Putamen (tissue), 1 donor: Measurements from ENCODE around the gene NEMP1.
"Not testable (repeated sequence)": the region's sequence is repeated elsewhere in the genome, so short reads cannot be mapped to it uniquely, and the experiment has no call there.

Experiments
- DNase-seq: peaks from one replicate; pipeline ENCODE4 v3.0.0-alpha.2; 2016; ENCODE audit warnings: low spot score

NEMP1 gene

DNA sequence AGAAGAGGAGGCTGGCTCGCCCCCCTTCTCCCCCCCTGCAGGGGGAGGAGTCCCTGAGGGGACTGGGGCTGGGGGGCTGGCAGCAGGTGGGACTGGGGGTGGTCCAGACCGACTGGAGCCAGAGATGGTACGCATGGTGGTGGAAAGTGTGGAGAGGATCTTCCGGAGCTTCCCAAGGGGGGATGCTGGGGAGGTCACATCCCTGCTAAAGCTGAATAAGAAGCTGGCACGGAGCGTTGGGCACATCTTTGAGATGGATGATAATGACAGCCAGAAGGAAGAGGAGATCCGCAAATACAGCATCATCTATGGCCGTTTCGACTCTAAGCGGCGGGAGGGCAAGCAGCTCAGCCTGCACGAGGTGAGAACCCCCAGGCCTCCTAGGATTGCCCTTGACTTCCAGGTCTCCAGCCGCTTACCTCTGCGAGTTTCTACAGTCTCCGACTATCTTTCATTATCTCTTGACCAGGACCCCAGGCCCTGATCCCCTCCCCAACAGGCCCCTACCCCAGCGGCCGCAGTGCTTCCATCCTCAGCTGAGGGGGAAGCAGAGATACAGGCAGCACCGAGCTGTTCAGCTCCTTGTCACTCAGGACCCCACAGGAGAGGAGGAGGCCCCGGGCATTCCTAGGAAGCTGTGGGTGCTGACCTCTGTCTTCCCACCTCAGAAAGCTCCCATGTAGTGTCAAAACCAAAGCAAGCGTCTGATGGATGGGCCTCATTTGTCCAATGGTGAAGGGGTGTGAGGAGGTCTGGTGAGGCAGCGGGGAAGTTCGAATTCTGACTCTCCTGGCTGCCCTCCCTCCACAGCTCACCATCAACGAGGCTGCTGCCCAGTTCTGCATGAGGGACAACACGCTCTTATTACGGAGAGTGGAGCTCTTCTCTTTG lies 13.3 kb upstream of the NEMP1 start:
- no peak for DNase-seq

DNA sequence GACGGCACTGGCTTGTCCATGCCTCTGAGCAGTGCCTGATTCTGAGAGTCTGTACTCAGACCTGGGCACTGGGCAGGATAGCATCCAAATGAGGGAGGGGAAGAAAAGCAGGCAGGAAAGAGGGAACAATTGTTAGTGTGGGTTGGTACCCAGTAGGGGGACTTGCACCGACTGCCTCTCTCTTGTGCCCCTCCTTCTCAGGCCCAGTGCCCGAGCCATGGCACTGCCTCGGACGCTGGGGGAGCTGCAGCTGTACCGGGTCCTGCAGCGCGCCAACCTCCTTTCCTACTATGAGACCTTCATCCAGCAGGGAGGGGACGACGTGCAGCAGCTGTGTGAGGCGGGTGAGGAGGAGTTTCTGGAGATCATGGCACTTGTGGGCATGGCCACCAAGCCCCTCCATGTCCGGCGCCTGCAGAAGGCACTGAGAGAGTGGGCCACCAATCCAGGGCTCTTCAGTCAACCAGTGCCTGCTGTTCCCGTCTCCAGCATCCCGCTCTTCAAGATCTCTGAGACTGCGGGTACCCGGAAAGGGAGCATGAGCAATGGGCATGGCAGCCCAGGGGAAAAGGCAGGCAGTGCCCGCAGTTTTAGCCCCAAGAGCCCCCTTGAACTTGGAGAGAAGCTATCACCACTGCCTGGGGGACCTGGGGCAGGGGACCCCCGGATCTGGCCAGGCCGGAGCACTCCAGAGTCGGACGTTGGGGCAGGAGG lies 12.5 kb upstream of the NEMP1 start:
- DNase-seq = no peak

DNA sequence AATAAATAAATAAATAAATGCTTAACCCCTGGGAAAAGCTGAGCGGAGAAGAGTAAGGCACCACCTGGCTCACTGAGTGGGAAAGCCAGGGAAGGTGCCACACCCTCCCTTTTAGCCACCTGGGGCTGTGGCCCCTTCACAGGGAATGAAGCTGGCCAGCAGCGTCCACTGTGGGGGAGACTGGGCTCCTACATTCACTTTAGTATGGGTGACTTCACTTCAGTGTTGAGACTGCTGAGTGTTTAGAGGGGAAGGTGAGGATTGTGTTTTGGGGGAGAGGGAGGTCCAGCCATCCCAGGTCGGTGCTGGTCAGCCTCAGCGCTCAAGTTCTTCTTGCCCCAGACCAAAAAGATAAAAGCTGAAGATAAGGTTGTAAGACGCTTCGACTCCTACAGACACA lies 11.9 kb upstream of the NEMP1 start:
- no peak for DNase-seq

GRCh38 chr12:57089271-57090245 lies 11.0 kb upstream of the NEMP1 start:
- no peak for DNase-seq

GRCh38 chr12:57088354-57089270 lies 10.0 kb upstream of the NEMP1 start, which contains the start of gene NAB2:
TSS of gene NAB2 (plus strand) at chr12:57089114. CDS start at chr12:57089272, 158 bp downstream.
- DNase-seq = peak; percentile 93

DNA sequence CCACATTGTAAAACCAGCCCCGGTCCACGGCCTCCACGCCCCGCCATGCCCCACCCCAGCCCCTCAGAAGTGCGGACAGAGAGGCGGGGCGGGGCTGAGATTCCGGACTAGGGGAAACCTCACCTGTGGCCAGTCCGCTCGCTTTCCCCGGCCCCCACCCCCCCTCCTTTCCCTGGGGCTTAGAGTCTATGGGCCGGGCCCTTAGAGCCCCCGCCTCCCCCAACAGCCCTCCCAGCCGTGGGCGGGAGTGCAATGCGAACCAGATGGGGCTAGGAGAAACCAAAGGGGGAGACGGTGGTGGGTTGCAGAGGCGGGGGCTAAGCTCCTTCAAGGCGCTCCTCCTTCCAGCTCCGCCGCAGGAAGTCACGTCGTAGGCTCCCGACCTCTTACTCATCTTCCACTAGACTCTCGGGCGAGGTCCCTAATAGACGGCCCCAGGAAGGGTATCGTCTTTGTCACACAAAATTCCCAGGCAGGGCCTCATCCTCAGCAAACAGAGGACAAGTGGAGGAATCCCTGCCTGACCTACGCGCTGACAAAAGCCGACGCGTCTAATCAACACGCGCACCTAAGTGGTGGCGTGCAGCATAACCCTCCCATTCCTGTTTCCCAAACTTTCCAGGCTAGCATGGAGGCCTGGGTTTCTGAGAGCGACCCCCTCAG lies 9.2 kb upstream of the NEMP1 start:
- no peak for DNase-seq

GRCh38 chr12:57087010-57087690 lies 8.6 kb upstream of the NEMP1 start:
- DNase-seq = peak; percentile 76

GRCh38 chr12:57086493-57087009 lies 8.0 kb upstream of the NEMP1 start:
- DNase-seq = peak; percentile 81

GRCh38 chr12:57085999-57086492 lies 7.5 kb upstream of the NEMP1 start:
- no peak for DNase-seq

GRCh38 chr12:57080855-57081254 lies 2.3 kb upstream of the NEMP1 start:
- DNase-seq = no peak

- DNase-seq = no peak
Measured at GRCh38 chr12:57079821-57080220, 1.2 kb upstream of the NEMP1 start.

- DNase-seq = not testable (repeated sequence)
Measured at GRCh38 chr12:57073566-57074450, 4.8 kb downstream of the NEMP1 start.

- no peak for DNase-seq
Measured at GRCh38 chr12:57072661-57073060, 5.9 kb downstream of the NEMP1 start.

- peak; percentile 79 for DNase-seq
Measured at GRCh38 chr12:57069523-57069922, 9.1 kb downstream of the NEMP1 start.

DNA sequence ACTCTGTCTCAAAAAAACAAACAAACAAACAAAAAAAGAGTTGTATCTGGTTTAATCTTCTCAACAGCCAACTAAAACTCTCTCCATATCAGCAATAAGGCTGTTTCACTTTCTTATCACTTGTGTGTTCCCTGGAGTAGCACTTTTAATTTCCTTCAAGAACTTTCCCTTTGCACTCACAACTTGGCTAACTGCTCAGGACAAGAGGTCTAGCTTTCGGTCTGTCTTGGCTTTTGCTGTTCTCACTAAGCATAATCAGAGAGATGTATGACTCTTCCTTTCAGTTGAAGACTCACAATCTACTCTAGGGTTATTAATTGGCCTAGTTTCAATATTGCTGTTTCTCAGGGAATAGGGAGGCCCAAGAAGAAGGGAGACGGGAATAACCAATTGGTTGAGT lies 12.3 kb downstream of the NEMP1 start:
- DNase-seq = no peak

DNA sequence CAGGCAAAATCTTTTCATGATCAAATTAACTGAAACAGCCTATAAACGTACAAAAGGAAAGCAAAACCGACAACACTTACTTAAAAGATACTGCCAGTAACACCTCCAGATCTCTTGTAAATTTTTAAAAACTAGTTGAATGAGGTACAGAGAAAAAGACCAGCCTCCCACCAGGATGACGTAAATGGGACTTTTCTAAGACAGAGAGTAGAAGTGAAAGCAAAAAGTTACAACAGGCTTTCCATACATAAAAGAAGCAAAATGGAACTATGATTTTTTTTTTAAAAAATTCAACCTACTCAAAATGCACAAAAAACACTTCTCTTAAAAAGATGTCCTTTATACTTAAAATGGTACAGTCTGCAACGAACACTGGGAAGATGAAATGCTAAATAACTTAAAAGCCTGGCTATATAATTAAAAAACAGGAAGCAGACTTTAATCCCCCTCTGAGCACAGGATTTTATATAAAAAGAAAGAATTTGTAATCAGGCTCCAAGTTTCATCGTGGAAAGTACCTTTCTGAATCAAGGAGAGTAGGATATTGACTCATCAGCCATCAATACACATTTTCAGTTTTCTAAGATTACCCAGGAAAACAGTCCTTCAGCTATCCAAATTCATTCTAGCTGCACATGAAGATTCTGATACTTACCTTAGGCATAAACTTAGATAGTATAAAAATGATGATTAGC lies 14.5 kb downstream of the NEMP1 start:
- peak; percentile 50 for DNase-seq

- no peak for DNase-seq
Measured at GRCh38 chr12:57058454-57058853, 20.1 kb downstream of the NEMP1 start.
